Cardiac fibroblast (primary cell): ENCODE measurements around the gene HMCN2.

Experiments
- DNase-seq, 2 donors: peaks; one replicate each; pipeline versions ENCODE4 v3.0.0 to v3.0.0-alpha.2; 2010; ENCODE audit warnings: low read depth in 2 of 2
- H3K4me3 ChIP-seq, 2 donors: replicated peaks in 1 of 2; 1 replicate in 1 of 2; 2 replicates in 1 of 2; pipeline ENCODE4 v1.5.1; 2011; ENCODE audit warnings: low read depth in 2 of 2, low read length in 2 of 2, mild to moderate bottlenecking in 2 of 2, moderate library complexity in 1 of 2
- CTCF ChIP-seq: IDR thresholded peaks from one replicate; pipeline ENCODE4 v1.5.1; 2011; ENCODE audit warnings: low read depth, mild to moderate bottlenecking, low read length, inconsistent platforms

HMCN2 gene

DNA sequence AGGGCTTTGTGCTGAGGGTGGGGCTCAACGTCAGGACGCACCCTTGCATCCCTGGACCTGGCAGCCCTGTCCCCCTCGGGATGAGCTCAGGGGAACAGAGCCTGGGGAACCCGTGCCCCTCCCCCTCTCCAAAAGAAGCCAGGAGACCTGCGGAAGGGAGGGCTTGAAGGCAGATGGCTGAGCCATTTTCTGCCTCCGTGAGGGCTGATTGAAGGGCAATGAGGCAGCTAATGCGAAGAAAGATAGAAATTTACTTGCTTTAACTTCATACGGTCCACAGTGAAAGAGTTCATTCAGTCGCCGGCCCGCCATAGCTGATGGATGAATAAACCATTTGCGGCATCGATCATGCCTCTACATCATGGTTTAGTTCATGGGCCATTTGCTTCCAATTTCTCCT lies 208.0 kb downstream of the HMCN2 start:
- no peak for DNase-seq
- TF ChIP-seq CTCF = no peak
- H3K4me3 ChIP-seq = no peak overlapping the region

GRCh38 chr9:130474106-130474505 lies 208.5 kb downstream of the HMCN2 start:
- no peak overlapping the region for H3K4me3 ChIP-seq
- no peak for TF ChIP-seq CTCF
- no peak for DNase-seq

- no peak for TF ChIP-seq CTCF
- H3K4me3 ChIP-seq = no peak overlapping the region
- DNase-seq = no peak
These were observed 210.7 kb downstream of the HMCN2 start for GRCh38 chr9:130476151-130476730.

- H3K4me3 ChIP-seq = no peak overlapping the region
- TF ChIP-seq CTCF = no peak
- DNase-seq = no peak
These were observed 212.0 kb downstream of the HMCN2 start for GRCh38 chr9:130477564-130477963.

DNA sequence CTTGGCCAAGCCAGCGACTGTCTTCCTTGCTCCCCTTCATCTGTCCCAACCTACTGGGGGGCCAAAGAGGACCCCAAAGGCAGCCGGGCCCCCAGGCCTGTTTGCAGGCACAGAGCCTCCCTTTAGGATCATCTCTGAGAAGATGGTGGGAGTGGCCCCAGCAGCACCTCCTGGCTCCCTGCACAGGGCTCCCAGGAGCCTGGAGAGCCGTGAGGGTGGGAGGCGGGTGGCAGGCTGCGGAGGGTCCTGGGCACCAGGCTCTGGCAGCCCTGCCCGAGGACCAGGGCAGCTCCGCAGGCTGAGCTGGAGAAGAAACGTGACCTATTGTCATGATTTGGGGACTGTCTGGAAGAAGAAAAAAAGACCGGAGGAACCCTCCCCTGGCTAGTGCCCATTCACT lies 212.6 kb downstream of the HMCN2 start:
- no peak for TF ChIP-seq CTCF
- DNase-seq = no peak
- no peak overlapping the region for H3K4me3 ChIP-seq

- H3K4me3 ChIP-seq = no peak overlapping the region
- TF ChIP-seq CTCF = no peak
- no peak for DNase-seq
These were observed 213.4 kb downstream of the HMCN2 start for GRCh38 chr9:130478736-130479575.
